ENCODE results near the gene TMEM54.

TMEM54 gene

GRCh38 chr1:32900956-32901822, at the start of gene TMEM54:
Gene TMEM54, minus strand, starts transcription at chr1:32901389. Its CDS starts 151 bp downstream, at chr1:32901238.
- POLR2A ChIA-PET, result no interaction called here
- peak within 1 kb of the TSS; percentile 63 for H3K4me3 ChIP-seq (ENCODE audit: low read depth, low read length)
- no peak for TF ChIP-seq CTCF (IDR thresholded peaks at IDR 0.05; ENCODE audit: insufficient read depth, low read length, missing control alignments)
- no peak for DNase-seq (ENCODE audit: low read depth, low spot score)
- CTCF ChIA-PET, result interaction anchor here (0.9 to 1.3 kb wide), 4 partner anchors 9 to 29 kb away, joined by 3 to 4 read pairs (median 3); no protein-coding TSS in a partner anchor

GRCh38 chr1:32949519-32949918, 48.3 kb upstream of the TMEM54 start:
- POLR2A ChIA-PET, result no interaction called here
- CTCF ChIA-PET, result interaction anchor here (0.8 to 10.7 kb wide), 4 partner anchors 10 to 107 kb away, joined by 3 to 101 read pairs (median 8); no protein-coding TSS in a partner anchor
- no peak for TF ChIP-seq CTCF (IDR thresholded peaks at IDR 0.05; ENCODE audit: insufficient read depth, low read length, missing control alignments)
- DNase-seq (ENCODE audit: low read depth, low spot score), result no peak
- no peak overlapping the region for H3K4me3 ChIP-seq (ENCODE audit: low read depth, low read length)

GRCh38 chr1:32948905-32949304, 47.7 kb upstream of the TMEM54 start:
- no peak for TF ChIP-seq CTCF (IDR thresholded peaks at IDR 0.05; ENCODE audit: insufficient read depth, low read length, missing control alignments)
- DNase-seq (ENCODE audit: low read depth, low spot score), result no peak
- H3K4me3 ChIP-seq (ENCODE audit: low read depth, low read length), result no peak overlapping the region
- CTCF ChIA-PET, result interaction anchor here (0.8 to 10.7 kb wide), 3 partner anchors 12 to 58 kb away, joined by 3 to 101 read pairs (median 10); no protein-coding TSS in a partner anchor
- POLR2A ChIA-PET, result no interaction called here

GRCh38 chr1:32948390-32948722, 47.2 kb upstream of the TMEM54 start:
- no peak overlapping the region for H3K4me3 ChIP-seq (ENCODE audit: low read depth, low read length)
- CTCF ChIA-PET, result interaction anchor here (0.8 to 10.7 kb wide), 4 partner anchors 11 to 59 kb away, joined by 3 to 101 read pairs (median 6); no protein-coding TSS in a partner anchor
- no peak for TF ChIP-seq CTCF (IDR thresholded peaks at IDR 0.05; ENCODE audit: insufficient read depth, low read length, missing control alignments)
- POLR2A ChIA-PET, result no interaction called here
- no peak for DNase-seq (ENCODE audit: low read depth, low spot score)

GRCh38 chr1:32947669-32948389, 46.6 kb upstream of the TMEM54 start:
- DNase-seq (ENCODE audit: low read depth, low spot score), result no peak
- ChIA-PET CTCF (interaction anchor here (1.2 to 10.7 kb wide), 3 partner anchors 16 to 59 kb away, joined by 3 to 101 read pairs (median 10); no protein-coding TSS in a partner anchor), POLR2A (no interaction called here)
- no peak for TF ChIP-seq CTCF (IDR thresholded peaks at IDR 0.05; ENCODE audit: insufficient read depth, low read length, missing control alignments)
- H3K4me3 ChIP-seq (ENCODE audit: low read depth, low read length), result no peak overlapping the region

- no peak for DNase-seq (ENCODE audit: low read depth, low spot score)
- no peak overlapping the region for H3K4me3 ChIP-seq (ENCODE audit: low read depth, low read length)
- POLR2A ChIA-PET, result no interaction called here
- no peak for TF ChIP-seq CTCF (IDR thresholded peaks at IDR 0.05; ENCODE audit: insufficient read depth, low read length, missing control alignments)
- CTCF ChIA-PET, result interaction anchor here (1.3 to 10.7 kb wide), 3 partner anchors 10 to 15 kb away, joined by 4 to 101 read pairs (median 4); no protein-coding TSS in a partner anchor
Observed at GRCh38 chr1:32946413-32946812, 45.2 kb upstream of the TMEM54 start.
